Measurements from ENCODE around the gene CACNB3.

DNA sequence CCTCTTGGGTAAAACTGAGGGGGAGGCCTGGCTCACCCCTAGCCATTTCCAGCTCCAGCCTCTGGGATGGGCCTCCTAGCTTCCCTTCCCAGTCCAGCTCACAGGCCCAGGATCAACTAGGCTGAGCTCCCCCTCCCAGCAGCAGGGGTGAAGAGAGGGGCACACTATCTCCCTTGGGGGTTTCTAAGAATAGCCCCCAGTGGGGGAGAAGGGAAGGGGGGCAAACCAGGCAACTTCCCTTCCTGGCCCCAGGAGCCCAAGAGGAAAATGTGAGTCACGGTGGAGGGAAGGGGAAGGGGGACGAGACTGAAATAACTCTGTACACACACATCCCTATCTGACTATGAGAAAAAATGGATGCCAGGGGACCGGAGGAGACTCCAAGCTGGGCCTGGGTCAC, 38.4 kb upstream of the CACNB3 start:
- TF ChIP-seq, protein P1, sequence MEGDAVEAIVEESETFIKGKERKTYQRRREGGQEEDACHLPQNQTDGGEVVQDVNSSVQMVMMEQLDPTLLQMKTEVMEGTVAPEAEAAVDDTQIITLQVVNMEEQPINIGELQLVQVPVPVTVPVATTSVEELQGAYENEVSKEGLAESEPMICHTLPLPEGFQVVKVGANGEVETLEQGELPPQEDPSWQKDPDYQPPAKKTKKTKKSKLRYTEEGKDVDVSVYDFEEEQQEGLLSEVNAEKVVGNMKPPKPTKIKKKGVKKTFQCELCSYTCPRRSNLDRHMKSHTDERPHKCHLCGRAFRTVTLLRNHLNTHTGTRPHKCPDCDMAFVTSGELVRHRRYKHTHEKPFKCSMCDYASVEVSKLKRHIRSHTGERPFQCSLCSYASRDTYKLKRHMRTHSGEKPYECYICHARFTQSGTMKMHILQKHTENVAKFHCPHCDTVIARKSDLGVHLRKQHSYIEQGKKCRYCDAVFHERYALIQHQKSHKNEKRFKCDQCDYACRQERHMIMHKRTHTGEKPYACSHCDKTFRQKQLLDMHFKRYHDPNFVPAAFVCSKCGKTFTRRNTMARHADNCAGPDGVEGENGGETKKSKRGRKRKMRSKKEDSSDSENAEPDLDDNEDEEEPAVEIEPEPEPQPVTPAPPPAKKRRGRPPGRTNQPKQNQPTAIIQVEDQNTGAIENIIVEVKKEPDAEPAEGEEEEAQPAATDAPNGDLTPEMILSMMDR (IDR thresholded peaks at IDR 0.05), result no peak
- TF ChIP-seq POLR2A (IDR thresholded peaks at IDR 0.05), result no peak
